PC-3 (cell line): ENCODE measurements around the gene RHBDD1.

Experiments used
- CTCF ChIP-seq: fragments of 300-600 bp; sonication (generic); conservative IDR thresholded peaks from 2 replicates; pipeline ENCODE4 v1.5.1; 2017; ENCODE audit warnings: antibody characterized with exemption, low read depth, mild to moderate bottlenecking, low read length
- EZH2 ChIP-seq: fragments of 300-600 bp; sonication (generic); IDR thresholded peaks from one replicate; pipeline ENCODE4 v1.6.1; 2017; ENCODE audit warnings: antibody characterized with exemption, mild to moderate bottlenecking, low read length; ENCODE audit not compliant: unreplicated experiment
- EZH2phosphoT487 ChIP-seq: fragments of 300-600 bp; sonication (generic); IDR thresholded peaks from 2 replicates; pipeline ENCODE4 v1.6.1; 2018; ENCODE audit warnings: mild to moderate bottlenecking, antibody characterized with exemption, low read length, borderline replicate concordance

DNA sequence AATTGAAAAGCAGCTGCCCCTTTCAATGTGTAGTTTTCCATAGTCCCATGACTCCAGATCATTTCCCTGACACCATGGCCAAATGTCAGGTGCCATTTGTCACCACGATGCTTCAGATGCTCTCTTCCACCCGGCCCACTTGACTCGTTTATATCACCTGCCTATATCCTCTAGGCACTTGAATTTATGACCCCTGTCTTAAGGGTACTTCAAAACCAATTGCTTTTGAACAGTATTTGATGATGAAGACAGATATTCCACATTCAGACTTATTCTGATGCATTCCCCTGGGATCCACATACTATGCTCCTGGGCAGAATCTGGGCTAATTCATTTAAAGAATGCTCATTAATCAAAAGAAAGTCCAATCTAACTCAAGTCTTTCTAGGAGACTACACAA is 16.9 kb upstream of the RHBDD1 start:
- TF ChIP-seq CTCF (no peak), EZH2 (no peak), EZH2phosphoT487 (no peak)
